AG20443 (cell line): ENCODE data around the gene PLBD2.

Experiments
- DNase-seq: peaks from one replicate; pipeline ENCODE4 v3.0.0; 2012; ENCODE audit warnings: low spot score, mixed read lengths

Gene PLBD2, protein sequence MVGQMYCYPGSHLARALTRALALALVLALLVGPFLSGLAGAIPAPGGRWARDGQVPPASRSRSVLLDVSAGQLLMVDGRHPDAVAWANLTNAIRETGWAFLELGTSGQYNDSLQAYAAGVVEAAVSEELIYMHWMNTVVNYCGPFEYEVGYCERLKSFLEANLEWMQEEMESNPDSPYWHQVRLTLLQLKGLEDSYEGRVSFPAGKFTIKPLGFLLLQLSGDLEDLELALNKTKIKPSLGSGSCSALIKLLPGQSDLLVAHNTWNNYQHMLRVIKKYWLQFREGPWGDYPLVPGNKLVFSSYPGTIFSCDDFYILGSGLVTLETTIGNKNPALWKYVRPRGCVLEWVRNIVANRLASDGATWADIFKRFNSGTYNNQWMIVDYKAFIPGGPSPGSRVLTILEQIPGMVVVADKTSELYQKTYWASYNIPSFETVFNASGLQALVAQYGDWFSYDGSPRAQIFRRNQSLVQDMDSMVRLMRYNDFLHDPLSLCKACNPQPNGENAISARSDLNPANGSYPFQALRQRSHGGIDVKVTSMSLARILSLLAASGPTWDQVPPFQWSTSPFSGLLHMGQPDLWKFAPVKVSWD

DNA sequence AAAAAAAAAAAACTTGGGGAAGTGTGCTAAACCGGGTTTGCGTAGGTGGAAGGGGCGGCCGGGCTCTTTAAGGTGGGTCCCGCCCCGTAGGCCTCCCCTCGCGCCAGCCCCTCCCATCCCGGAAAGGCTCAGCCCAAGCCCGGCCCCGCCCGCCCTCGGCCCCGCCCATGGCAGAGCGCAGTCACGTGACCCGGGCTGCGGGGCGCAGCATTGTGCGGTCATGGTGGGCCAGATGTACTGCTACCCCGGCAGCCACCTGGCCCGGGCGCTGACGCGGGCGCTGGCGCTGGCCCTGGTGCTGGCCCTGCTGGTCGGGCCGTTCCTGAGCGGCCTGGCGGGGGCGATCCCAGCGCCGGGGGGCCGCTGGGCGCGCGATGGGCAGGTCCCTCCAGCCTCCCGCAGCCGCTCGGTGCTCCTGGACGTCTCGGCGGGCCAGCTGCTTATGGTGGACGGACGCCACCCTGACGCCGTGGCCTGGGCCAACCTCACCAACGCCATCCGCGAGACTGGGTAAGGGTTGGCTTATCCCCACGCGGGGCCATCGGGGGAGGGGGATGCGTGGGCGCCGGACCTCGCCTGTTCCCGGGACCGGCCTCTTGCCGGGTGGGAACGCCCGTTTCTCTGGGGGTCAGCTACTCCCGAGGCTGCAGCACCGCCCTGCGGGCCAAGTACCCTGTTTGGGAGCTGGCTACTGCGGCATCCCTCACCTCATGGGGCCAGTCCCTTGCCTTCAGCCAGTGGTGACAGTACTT, at the start of gene PLBD2:
TSS of gene PLBD2 (plus strand) at position 207 of the 752 bp plus-strand sequence. CDS start at position 221, 14 bp downstream.
- DNase-seq = peak; percentile 100

DNA sequence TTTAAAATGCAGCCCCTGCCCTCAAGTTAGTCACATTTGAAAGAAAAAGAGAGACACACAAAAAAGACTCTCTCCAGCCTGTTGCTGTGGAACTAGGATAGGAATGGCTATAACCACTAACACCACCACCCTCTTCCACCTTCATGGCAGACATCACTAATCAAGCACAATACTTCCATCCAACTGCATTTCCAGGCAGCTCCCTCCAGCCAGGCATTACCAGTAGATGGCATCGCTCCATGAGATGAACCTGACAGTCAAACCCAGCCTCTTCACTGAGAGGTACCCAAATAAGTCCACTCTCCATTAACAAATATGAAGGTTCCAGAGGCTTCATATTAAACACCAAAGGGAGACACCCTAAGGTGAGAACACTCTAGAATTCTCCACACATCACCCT, 47.9 kb upstream of the PLBD2 start:
- no peak for DNase-seq

DNA sequence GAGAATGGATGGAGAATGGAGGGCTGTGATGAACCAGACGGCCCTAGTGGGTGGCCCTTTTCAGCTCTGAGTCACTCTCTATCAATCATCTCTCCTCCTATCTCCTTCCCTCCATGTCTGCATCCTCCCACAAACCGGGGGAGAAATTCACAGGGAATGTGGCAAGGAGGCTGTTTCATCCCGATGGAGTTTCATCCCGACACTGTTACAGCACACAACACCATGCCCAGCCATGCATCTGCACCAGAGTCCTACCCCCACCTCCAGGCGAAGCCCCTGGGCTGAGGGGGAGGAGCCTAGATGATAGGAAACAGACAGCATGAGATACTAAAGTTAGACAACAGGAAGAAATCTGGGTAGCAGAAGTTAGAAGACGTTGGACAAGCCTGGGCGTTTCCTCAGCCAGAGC, 44.3 kb upstream of the PLBD2 start:
- no peak for DNase-seq

DNA sequence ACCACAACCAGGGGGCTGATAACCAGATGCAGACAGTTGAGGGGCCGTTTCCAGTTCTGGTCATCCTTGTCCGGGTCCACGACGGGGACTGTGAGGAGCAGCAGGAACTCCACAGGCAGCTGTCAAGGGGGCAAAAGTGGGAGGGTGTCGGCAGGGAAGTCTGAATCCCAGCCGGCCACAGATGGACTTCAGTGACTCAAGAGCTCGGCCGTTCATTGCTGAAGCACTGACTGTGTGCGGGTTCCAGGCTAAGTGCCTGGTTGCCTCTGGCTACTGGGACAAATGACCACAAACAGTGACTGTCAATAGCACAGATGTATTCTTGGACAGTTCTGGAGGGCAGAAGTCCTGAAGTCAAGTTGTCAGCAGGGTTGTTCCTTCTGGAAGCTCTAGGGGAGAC, 43.0 kb upstream of the PLBD2 start:
- DNase-seq = no peak

DNA sequence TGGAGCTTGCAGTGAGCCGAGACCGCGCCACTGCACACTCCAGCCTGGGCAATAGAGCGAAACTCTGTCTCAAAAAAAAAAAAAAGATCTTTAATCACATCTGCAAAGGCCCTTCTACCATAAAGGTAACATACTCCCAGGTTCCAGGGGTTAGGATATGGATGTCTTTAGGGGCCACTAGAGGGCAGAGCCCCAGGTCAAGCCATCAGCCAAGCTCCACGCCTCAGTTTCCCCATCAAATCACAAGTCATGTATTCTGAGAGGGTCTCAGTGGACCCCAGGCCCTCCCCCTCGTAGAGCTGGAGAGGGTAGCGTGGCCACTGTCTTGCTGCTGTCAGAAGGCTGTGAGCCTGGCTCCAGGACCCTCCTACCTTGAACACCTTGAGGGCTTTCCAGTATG, 42.2 kb upstream of the PLBD2 start:
- DNase-seq = no peak

DNA sequence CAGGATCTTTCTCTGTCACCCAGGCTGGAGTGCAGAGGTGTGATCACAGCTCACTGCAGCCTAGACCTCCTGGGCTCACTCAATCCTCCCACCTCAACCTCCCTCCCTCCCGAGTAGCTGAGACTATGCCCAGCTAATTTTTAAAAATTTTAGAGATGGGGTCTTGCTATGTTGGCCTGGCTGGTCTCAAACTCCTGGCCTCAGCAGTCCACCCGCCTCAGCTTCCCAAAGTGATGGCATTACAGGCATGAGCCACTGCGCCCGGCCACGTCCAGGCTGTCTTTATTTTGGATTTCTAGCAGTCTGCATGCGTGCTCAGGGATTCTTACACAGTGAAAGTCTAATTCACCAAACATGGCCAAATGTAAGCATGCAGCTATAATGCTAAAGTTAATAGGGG, 41.3 kb upstream of the PLBD2 start:
- no peak for DNase-seq

DNA sequence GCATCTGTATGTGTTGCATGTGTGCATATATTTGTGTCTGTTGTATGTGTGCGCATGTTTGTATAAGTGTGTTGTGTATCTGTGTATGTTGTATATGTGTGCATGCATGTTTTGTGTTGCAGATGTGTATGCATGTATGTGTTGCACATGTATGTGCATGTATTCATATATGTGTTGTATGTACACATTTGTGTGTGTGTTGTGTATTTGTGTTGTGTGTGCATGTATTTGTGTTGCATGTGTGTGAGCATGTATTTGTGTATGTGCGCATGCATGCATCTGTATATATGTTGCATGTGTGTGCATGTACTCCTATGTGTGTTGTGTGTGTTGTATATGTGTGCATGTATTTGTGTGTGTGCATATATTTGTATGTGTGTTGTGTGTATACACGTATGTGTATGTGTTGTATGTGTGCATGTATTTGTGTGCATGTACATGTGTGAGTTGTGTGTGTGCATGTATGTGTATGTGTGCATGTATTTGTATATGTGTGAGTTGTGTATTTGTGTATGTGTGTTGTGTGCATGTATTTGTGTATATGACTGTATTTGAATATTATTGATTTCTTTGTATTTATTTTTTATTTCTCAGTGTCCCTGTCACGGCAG, 40.2 kb upstream of the PLBD2 start:
- DNase-seq = no peak

DNA sequence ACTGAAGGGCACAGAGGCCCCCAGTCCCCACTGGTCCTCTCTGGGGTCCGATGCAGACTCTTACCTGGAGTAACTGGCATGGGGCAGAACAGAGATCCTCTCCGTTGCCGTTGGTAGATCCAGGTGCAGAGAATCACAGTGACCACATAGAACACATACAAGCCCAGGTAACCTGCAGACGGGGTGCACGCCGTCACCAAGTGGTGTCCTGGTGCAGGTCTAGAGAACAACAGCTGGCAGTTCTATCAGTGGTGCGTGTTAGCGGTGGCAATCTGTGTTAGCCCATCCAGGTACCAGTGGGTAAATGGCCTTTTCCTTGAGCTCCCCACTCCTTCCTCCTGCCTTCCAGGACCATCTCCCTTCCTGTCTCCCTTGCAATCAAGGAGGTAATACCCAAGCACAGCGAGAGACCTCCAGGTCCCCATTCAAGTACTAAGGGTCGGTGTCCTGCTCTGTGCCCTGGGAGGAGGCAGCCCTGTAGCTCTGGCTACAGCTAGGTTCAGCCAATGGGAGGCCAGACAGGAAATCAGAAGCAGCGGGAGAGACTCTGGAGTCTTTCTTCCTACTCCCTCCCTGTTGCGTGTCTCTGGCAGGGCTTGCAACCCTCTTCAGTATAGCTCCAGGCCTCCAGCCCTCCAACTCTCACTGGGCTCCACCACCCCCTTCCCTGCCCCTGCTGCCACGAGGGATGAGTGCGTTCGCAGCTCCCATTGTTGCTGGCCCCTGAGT, 39.3 kb upstream of the PLBD2 start:
- no peak for DNase-seq

DNA sequence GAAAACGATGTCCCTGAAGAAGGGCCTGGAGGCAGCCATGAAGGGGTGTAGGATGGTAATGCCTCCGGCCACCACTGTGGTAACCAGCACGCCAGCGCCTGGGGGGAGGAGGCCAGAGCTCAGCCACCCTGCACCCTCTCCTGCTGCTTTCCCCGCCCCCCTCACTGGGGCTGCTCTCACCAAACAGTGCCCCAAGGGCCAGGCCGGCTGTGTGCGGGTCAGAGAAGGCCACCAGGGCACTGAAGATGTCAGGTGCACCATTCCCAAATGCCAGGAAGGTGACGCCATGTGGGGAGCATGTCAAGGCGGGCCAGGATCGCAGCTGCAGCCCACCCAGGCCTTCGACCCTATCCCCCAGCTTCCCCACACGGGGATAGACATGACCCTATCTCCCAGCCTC, 38.0 kb upstream of the PLBD2 start:
- DNase-seq = no peak

DNA sequence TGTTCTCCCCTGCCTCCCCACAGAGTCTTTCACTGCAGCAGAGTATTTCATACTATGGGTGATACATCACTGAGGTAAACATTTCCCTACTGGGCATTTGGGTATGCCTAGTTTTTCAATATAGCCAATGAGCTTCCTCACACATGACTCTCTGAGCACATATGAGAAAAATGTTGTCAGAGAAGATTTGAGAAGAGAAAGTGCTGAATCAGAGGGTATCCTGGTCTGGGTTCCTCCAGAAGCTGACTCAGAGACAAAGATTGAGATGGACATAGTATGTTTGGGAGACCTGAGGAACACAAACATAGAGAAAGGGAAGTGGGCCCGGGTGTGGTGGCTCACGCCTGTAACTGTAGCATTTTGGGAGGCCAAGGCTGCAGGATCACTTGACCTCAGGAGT, 36.0 kb upstream of the PLBD2 start:
- peak; percentile 61 for DNase-seq

DNA sequence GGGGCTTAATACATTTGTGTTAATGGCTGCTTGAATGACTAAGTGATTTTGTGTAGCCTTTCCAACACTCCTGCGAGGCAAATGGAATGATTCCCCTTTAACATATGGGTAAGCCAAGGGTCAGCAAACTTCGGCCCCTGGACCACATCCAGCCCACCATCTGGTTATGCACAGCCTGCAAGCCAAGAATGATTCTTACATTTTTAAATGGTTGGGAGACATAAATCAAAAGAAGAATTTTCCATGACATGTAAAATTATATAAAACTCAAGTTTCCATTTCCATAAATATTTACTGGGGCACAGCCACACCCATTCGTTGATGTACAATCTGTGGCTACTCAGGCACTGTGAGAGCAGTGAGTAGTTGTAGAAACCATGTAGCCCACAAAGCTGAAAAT, 32.5 kb upstream of the PLBD2 start:
- DNase-seq = peak; percentile 65

DNA sequence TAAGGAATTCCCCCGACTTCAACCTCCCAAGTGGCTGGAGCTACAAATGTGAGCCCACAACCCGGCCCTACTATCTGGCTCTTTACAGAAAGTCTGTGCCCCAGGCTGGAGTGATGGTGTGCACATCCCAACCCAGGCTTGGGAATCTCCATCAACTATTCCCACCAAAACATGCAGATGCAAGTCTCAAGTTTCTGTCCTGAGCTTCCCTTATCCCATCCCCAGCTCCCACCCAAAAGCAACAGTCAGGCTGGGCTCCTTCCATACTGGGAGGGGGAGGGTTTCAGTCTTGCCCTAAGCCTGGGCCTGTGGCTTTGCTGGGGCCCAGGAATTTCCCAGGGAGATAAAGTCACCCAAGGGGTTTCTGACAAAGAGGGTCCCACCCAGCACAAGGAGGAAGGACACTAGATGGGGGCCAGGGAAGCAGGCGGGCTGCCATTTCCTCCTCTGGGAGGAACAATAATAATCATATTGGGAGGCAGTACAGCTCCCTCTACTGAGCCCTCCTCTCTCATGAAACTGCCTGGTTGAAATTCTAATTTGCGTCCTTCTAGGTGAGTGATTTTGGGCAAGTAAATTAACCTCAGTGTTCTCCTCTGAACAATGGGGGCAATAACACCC, 31.5 kb upstream of the PLBD2 start:
- no peak for DNase-seq

DNA sequence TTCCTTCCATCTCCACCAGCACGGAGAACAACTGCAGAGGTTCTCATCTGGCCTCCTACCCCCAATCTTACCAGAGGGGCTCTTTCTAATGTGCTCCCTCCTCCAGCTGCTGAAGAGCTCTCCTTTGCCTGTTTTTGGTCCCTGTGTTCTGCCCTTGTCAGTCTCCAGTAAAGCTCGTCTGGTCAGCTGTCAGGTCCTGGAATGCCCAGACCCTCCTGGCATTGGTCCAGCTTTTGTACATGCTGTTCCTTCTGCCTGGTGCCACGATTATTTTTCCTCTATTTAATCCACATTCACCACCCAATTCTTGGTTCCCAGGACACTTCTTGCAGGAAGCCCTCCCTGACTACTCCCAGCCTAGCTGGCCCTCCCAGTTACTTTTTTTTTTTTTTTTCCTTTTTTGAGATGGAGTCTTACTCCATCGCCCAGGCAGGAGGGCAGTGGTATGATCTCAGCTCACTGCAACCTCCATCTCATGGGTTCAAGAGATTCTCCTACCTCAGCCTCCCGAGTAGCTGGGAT, 30.0 kb upstream of the PLBD2 start:
- no peak for DNase-seq

DNA sequence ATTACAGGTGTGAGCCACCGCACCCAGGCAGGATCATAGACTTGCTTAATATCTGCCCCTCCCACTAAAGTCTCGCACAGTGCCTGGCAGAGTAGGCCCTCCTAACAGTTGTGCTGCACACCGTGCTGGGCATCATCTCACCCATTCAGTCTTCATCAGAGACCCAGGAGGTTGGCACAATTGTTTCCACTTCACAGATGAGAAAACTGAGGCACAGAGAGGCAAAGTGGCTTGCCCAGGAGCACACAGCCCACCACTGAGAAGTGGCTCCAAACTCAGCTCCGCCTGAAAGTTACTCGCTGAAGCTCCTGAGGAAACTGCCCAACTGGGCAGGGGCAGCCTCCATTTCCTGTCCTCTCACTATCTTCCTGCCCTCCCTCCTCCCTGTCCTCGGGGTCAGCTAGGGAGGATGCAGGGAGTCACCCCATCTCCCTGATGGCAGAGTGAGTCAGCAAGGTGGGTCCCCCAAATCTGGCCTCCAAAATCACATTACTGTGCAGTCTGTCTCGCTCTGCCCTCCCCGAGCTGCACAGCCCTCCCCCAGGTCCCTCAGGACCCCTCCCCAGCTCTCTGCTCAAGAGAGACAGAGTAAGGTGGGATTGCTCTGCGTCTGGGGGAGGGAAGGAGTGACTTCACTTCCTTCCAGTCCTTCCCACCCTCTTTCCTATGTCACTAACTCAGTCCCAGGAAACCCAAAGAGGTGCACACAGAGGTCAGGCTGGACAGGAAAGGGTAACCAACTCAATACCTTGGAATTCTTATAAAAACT, 29.2 kb upstream of the PLBD2 start:
- no peak for DNase-seq

DNA sequence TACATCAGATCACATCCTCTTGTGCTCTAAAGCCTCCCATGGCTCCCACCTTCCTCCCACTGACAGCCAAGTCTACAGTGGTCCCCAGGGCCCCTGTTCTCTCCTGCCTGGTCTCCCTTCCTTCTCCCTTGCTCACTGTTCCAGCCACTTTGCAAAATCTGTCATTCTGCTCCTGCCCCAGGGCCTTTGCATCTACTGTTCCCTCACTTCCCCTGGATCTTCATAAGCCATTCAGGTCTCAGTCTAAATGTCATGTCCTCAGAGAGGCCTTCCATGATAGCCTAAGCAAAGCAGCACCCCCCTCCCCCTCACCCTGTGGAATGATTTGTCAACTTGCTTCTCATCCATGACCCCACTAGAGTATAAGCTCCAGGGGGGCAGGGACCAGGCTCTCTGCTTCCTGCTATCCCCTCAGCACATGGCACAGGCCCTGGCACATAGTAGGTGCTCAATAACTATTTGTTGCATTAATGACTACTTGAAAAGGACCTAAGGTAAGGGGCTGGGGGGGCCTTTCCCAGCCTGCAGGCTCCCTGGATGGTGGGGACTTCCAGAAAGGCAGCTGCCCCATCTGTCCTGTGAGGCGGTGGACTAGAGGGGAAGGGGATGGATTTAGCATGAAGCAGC, 28.5 kb upstream of the PLBD2 start:
- no peak for DNase-seq

DNA sequence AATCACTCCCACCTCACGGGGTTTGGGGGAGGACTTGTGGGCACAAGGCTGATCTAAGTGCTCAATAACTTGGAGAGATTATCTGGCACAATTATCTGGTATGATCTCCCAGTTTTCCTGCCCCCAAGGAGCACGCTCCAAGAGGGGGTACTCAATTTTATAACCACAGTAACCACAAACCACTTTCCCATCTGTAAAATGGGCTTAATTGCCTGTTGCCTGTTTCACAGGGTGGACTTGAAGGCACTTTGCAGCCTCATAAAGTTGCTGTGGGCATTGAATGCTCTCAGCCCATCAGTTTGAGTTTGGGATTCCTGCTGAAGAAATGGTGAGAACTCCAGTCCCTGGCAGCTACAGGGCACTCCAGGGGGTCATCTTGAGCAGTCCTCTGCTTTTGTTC, 27.9 kb upstream of the PLBD2 start:
- DNase-seq = no peak

DNA sequence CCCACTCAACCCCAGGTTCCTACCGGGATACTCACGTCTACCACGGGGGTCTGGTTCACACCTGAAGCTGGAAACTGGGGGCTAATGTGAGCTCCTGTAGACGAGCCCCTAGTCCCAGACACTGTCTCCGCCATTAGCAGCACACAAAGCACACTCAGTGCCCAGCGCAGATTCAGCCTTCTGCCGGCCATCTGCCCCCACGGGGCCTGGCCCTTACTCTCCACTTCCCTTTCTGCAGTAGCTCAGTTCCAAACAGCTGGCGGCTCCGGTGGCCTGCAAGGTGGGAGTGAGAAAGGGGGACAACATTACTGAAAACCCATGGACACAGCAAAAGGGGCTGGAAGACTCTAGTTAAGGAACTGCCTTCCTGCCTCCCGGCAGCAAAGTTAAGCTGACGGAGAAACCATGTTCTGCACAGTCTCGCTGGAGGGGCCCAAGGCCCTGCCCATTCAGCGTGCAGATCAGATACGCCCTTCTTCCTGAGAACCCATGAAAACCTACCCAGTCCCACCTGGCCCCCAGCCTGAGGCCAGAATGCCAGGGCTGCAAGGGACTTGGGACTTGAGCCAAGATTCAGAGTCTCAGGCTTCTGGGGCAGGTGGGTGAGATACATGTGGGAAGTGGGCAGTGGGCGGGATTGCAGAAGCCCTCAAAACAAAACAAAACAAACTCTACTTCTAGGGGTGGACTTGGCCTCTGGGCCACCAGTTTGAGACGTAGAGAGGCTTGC, 25.5 kb upstream of the PLBD2 start:
- DNase-seq = no peak

DNA sequence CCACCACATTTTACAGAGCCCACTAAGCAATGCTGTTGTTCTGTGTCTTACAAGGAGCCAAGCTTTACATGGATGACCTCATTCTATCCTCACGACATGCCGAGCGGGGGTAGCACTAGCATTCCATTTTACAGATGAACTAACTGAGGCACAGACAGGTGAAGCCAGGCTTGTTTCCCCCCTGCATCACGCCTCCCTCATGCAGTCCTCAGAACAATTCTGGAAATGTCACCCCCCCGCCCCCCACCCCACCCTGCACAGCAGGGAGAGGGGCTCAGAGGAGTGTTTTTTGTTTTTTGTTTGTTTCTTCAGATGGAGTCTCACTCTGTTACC, 25.0 kb upstream of the PLBD2 start:
- DNase-seq = no peak
